ENCODE results near the gene SMARCD1. TPM values are rescaled to one million over a fixed set of nuclear protein-coding genes. Genes with fewer than 3 reads are reported as not detected.
"Not testable (repeated sequence)": the region's sequence is repeated elsewhere in the genome, so short reads cannot be mapped to it uniquely, and the experiment has no call there.

The SMARCD1 gene
- polyA plus RNA-seq, 4 donors: 161 to 206 (median 185) TPM

GRCh38 chr12:50121641-50122040 is 36.5 kb downstream of the SMARCD1 start:
- no peak for DNase-seq (ENCODE audit: low read depth in 4 of 4, low spot score in 2 of 4)

- DNase-seq (ENCODE audit: low read depth in 4 of 4, low spot score in 2 of 4): no peak
Measured at GRCh38 chr12:50123203-50123602, 38.1 kb downstream of the SMARCD1 start.

- DNase-seq (ENCODE audit: low read depth in 4 of 4, low spot score in 2 of 4): no peak
Measured at GRCh38 chr12:50127546-50127945, 42.4 kb downstream of the SMARCD1 start.

GRCh38 chr12:50129290-50129689 is 44.1 kb downstream of the SMARCD1 start:
- no peak for DNase-seq (ENCODE audit: low read depth in 4 of 4, low spot score in 2 of 4)

- no peak for DNase-seq (ENCODE audit: low read depth in 4 of 4, low spot score in 2 of 4)
Measured at GRCh38 chr12:50132505-50133135, 47.5 kb downstream of the SMARCD1 start.

GRCh38 chr12:50142993-50143392 is 57.9 kb downstream of the SMARCD1 start:
- DNase-seq (ENCODE audit: low read depth in 4 of 4, low spot score in 2 of 4): no peak

- DNase-seq (ENCODE audit: low read depth in 4 of 4, low spot score in 2 of 4): no peak
Measured at GRCh38 chr12:50145439-50145838, 60.3 kb downstream of the SMARCD1 start.

- DNase-seq (ENCODE audit: low read depth in 4 of 4, low spot score in 2 of 4): no peak
Measured at GRCh38 chr12:50147281-50147680, 62.1 kb downstream of the SMARCD1 start.

DNA sequence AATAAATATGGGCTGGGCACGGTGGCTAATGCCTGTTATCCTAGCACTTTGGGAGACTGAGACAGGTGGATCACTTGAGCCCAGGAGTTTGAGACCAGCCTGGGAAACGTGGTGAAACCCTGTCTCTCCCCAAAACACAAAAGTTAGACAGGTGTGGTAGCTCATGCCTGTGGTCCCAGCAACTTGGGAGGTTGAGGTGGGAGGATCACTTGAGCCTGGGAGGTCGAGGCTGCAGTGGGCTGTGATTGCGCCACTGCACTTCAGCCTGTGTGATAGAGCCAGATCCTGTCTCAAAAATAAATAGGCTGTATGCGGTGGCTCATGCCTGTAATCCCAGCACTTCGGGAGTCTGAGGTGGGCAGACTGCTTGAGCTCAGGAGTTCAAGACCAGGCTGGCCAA is 62.9 kb downstream of the SMARCD1 start:
- not testable (repeated sequence) for DNase-seq (ENCODE audit: low read depth in 4 of 4, low spot score in 2 of 4)

GRCh38 chr12:50149311-50149710 is 64.2 kb downstream of the SMARCD1 start:
- DNase-seq (ENCODE audit: low read depth in 4 of 4, low spot score in 2 of 4): no peak

Other genes starting within 250 kb of the SMARCD1 start
- 1 to 10 TPM; 6.9 to 8.8 (median 8.1) TPM for gene BCDIN3D, start 242.2 kb upstream of the SMARCD1 start, polyA plus RNA-seq (ENCODE audit: insufficient read length in 4 of 4)
- 1 to 10 TPM; 3.0 to 5.8 (median 4.7) TPM for gene FAIM2, start 181.4 kb upstream of the SMARCD1 start, polyA plus RNA-seq (ENCODE audit: insufficient read length in 4 of 4)
- 100 to 1,000 TPM; 112 to 216 (median 113) TPM for gene AQP2, start 134.6 kb upstream of the SMARCD1 start, polyA plus RNA-seq (ENCODE audit: insufficient read length in 4 of 4)
- gene AQP5, start 123.5 kb upstream of the SMARCD1 start, polyA plus RNA-seq (ENCODE audit: insufficient read length in 4 of 4): 1 to 10 TPM; 2.2 to 3.2 (median 2.6) TPM
- 10 to 100 TPM; 13.5 to 23.7 (median 20.8) TPM for gene AQP6, start 112.4 kb upstream of the SMARCD1 start, polyA plus RNA-seq (ENCODE audit: insufficient read length in 4 of 4)
- gene RACGAP1, start 59.8 kb upstream of the SMARCD1 start, polyA plus RNA-seq (ENCODE audit: insufficient read length in 4 of 4): 10 to 100 TPM; 44.5 to 53.4 (median 47.8) TPM
- gene ASIC1, start 27.7 kb upstream of the SMARCD1 start, polyA plus RNA-seq (ENCODE audit: insufficient read length in 4 of 4): 1 to 10 TPM; 3.3 to 6.0 (median 5.5) TPM
- 10 to 100 TPM; 47.0 to 70.4 (median 67.1) TPM for gene GPD1, start 18.7 kb downstream of the SMARCD1 start, polyA plus RNA-seq (ENCODE audit: insufficient read length in 4 of 4)
- gene COX14, start 26.9 kb downstream of the SMARCD1 start, polyA plus RNA-seq (ENCODE audit: insufficient read length in 4 of 4): 10 to 100 TPM; 50.0 to 62.2 (median 53.7) TPM
- gene CERS5, start 82.0 kb downstream of the SMARCD1 start, polyA plus RNA-seq (ENCODE audit: insufficient read length in 4 of 4): 10 to 100 TPM; 67.7 to 86.7 (median 78.3) TPM
- gene LIMA1, start 198.2 kb downstream of the SMARCD1 start, polyA plus RNA-seq (ENCODE audit: insufficient read length in 4 of 4): 100 to 1,000 TPM in 1 of 4 donors, 10 to 100 TPM in 3; 82.6 to 102 (median 83.0) TPM